ENCODE results near the gene LARGE2. TPM values are rescaled to one million over a fixed set of nuclear protein-coding genes. Genes with fewer than 3 reads are reported as not detected.

LARGE2 gene
- polyA plus RNA-seq, 1 donor (not counting 4 experiments of a cell fraction or from before 2014, with no cell fraction given) = 7.1 TPM

DNA sequence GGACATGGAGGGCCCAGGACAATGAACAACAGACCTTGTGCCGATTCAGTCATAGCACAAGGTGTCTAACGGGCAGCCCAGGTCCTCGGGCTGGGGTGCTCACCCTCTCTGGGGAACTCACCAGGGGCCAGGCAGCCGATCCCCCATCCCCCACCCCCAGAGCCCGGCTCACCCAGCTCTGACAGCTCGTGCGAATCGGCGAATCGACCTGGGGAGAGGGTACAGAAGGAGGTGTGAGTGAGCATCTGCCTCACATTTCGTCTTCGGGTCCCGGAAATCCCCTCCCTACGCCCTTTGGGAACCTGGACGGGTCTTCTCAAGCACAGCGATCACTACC, 5.2 kb upstream of the LARGE2 start:
- no peaks in the 10 kb centered on the region for H3K9me3 ChIP-seq (ENCODE audit: control insufficient read depth, low read depth, low read length)
- H3K4me1 ChIP-seq (ENCODE audit: control insufficient read depth, extremely low read depth, insufficient read depth, low read length) = peaks cover 8% of the 10 kb centered on the region
- H4K20me1 ChIP-seq (ENCODE audit: control insufficient read depth, extremely low read depth, insufficient read depth, low read length) = no peaks in the 10 kb centered on the region
- FAIRE-seq = no peak
- H3K9ac ChIP-seq (ENCODE audit: control insufficient read depth, extremely low read depth, insufficient read depth, low read length) = peak overlapping the region; percentile 91
- DNase-seq (ENCODE audit: low read depth, low spot score) = no peak
- H3K4me2 ChIP-seq (ENCODE audit: control insufficient read depth, extremely low read depth, insufficient read depth, low read depth, low read length) = peak overlapping the region; percentile 85
- H3K27ac ChIP-seq (ENCODE audit: control insufficient read depth, insufficient read depth, low read length) = peak overlapping the region; percentile 86
- H3K4me3 ChIP-seq (ENCODE audit: control insufficient read depth in 2 of 3, extremely low read depth in 1 of 3, insufficient read depth in 2 of 3, low read depth in 1 of 3, low read length in 3 of 3) = peak overlapping the region; percentile 87 to 92 (median 91)
- dilution Hi-C loops (cut with MboI; ENCODE audit: extremely low pct_ligation_motif_present, low sequenced_read_pairs) = no loop called here
- peak overlapping the region; percentile 79 for H2AFZ ChIP-seq (ENCODE audit: control insufficient read depth, low read length)
- no peaks in the 10 kb centered on the region for H3K27me3 ChIP-seq (ENCODE audit: control insufficient read depth, extremely low read depth, insufficient read depth, low read length)
- peaks cover 5% of the 10 kb centered on the region for H3K9me1 ChIP-seq (ENCODE audit: control insufficient read depth, extremely low read depth, insufficient read depth, low read length)
- peaks cover 16 to 23% of the 10 kb centered on the region in 2 experiments for H3K36me3 ChIP-seq (ENCODE audit: control insufficient read depth in 2 of 2, extremely low read depth in 1 of 2, insufficient read depth in 2 of 2, low read length in 2 of 2)
- H3K79me2 ChIP-seq (ENCODE audit: control insufficient read depth, insufficient read depth, low read length) = peaks cover 23% of the 10 kb centered on the region
- no peak for TF ChIP-seq EZH2 (IDR thresholded peaks at IDR 0.05; ENCODE audit: low read length)

DNA sequence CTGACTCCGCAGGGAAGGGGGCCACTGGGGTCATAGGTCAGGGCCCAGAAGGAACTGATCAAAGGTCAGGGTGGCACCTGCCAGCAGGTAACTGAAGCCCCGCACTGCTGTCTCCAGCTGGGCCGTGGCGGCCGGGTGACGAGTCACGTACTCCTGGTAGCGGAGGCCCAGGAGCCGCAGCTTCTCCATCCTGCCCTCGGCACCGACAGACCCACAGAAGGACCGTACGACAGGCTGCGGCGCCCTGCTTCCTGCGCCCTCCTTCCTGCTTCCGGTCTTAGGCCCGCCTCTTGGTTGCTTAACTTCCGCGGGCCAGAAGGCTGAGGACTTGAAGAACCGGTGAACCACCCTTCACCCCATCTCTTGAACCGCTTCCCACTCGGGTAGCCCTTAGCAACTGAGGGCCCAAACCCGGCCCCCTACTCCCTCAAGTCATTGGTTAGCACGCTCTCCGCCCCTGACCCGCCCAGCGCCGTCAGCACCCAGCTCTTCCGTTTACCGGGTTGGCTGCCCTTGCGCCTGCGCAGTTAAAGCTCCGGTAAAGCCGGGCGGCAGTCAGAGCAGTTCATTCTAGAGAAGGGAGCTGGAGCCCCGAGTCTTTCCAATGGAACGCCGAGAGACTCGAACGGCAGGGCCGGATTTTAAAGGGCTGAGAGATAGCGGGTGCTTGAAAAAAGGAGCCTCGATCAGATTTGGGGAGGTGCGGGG, 4.7 kb upstream of the LARGE2 start, which contains the start of gene PEX16:
PEX16 (minus strand) TSS at position 255 of the 708 bp plus-strand sequence; CDS start at position 189, 66 bp downstream.
- Histone ChIP-seq H4K20me1 (ENCODE audit: control insufficient read depth, extremely low read depth, insufficient read depth, low read length) (no peaks in the 10 kb centered on the region), H3K27ac (ENCODE audit: control insufficient read depth, insufficient read depth, low read length) (peak within 1 kb of the TSS; percentile 86), H3K36me3 (ENCODE audit: control insufficient read depth in 2 of 2, extremely low read depth in 1 of 2, insufficient read depth in 2 of 2, low read length in 2 of 2) (peaks cover 14 to 23% of the 10 kb centered on the region in 2 experiments), H3K9me3 (ENCODE audit: control insufficient read depth, low read depth, low read length) (no peaks in the 10 kb centered on the region), H3K4me1 (ENCODE audit: control insufficient read depth, extremely low read depth, insufficient read depth, low read length) (peaks cover 8% of the 10 kb centered on the region), H3K4me2 (ENCODE audit: control insufficient read depth, extremely low read depth, insufficient read depth, low read depth, low read length) (peak within 1 kb of the TSS; percentile 85), H3K9ac (ENCODE audit: control insufficient read depth, extremely low read depth, insufficient read depth, low read length) (peak within 1 kb of the TSS; percentile 91), H2AFZ (ENCODE audit: control insufficient read depth, low read length) (peak within 1 kb of the TSS; percentile 79), H3K4me3 (ENCODE audit: control insufficient read depth in 2 of 3, extremely low read depth in 1 of 3, insufficient read depth in 2 of 3, low read depth in 1 of 3, low read length in 3 of 3) (peak within 1 kb of the TSS; percentile 87 to 92 (median 91)), H3K79me2 (ENCODE audit: control insufficient read depth, insufficient read depth, low read length) (peaks cover 23% of the 10 kb centered on the region), H3K27me3 (ENCODE audit: control insufficient read depth, extremely low read depth, insufficient read depth, low read length) (no peaks in the 10 kb centered on the region), H3K9me1 (ENCODE audit: control insufficient read depth, extremely low read depth, insufficient read depth, low read length) (peaks cover 5% of the 10 kb centered on the region)
- no peak for TF ChIP-seq EZH2 (IDR thresholded peaks at IDR 0.05; ENCODE audit: low read length)
- TF ChIP-seq, protein P1, sequence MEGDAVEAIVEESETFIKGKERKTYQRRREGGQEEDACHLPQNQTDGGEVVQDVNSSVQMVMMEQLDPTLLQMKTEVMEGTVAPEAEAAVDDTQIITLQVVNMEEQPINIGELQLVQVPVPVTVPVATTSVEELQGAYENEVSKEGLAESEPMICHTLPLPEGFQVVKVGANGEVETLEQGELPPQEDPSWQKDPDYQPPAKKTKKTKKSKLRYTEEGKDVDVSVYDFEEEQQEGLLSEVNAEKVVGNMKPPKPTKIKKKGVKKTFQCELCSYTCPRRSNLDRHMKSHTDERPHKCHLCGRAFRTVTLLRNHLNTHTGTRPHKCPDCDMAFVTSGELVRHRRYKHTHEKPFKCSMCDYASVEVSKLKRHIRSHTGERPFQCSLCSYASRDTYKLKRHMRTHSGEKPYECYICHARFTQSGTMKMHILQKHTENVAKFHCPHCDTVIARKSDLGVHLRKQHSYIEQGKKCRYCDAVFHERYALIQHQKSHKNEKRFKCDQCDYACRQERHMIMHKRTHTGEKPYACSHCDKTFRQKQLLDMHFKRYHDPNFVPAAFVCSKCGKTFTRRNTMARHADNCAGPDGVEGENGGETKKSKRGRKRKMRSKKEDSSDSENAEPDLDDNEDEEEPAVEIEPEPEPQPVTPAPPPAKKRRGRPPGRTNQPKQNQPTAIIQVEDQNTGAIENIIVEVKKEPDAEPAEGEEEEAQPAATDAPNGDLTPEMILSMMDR (optimal IDR thresholded peaks at IDR 0.05 in 1 of 3, IDR thresholded peaks at IDR 0.05 in 1 of 3, conservative IDR thresholded peaks at IDR 0.05 in 1 of 3; ENCODE audit: extremely low read depth in 1 of 3, insufficient read depth in 2 of 3, low read length in 3 of 3) = no peak
- DNase-seq (ENCODE audit: low read depth, low spot score) = peak; percentile 98
- dilution Hi-C loops (cut with MboI; ENCODE audit: extremely low pct_ligation_motif_present, low sequenced_read_pairs) = no loop called here
- peak; percentile 39 for FAIRE-seq

All from keratinocyte (primary cell).